Astrocyte (in vitro differentiated cells and primary cell): ENCODE data around the gene GRM7.

Experiments used
- CTCF ChIP-seq: IDR thresholded peaks from 2 replicates; pipeline ENCODE4 v1.5.1; 2011; ENCODE audit warnings: low read depth, mild to moderate bottlenecking, inconsistent platforms, low read length, moderate library complexity; ENCODE audit not compliant: insufficient read depth
- EZH2 ChIP-seq: IDR thresholded peaks from 2 replicates; pipeline ENCODE4 v1.6.1; 2012; ENCODE audit warnings: mild to moderate bottlenecking, low read length, inconsistent platforms; ENCODE audit not compliant: insufficient read depth

- TF ChIP-seq CTCF (no peak), EZH2 (no peak)
Observed at GRCh38 chr3:7693976-7694375, 833.1 kb downstream of the GRM7 start.
